ENCODE results near the gene IGFLR1.

IGFLR1 gene

GRCh38 chr19:35740108-35740422 lies 2.2 kb downstream of the IGFLR1 start:
- TF ChIP-seq TOX (CRISPR knock-in tag; IDR thresholded peaks at IDR 0.05; ENCODE audit: borderline replicate concordance) (no peak), ZFP30 (CRISPR knock-in tag; IDR thresholded peaks at IDR 0.05) (no peak), ISL1 (CRISPR knock-in tag; IDR thresholded peaks at IDR 0.05) (no peak), GLIS3 (CRISPR knock-in tag; IDR thresholded peaks at IDR 0.05) (no peak), TCF4 (CRISPR knock-in tag; IDR thresholded peaks at IDR 0.05; ENCODE audit: borderline replicate concordance) (no peak), CSDC2 (CRISPR knock-in tag; IDR thresholded peaks at IDR 0.05) (no peak), ESRRG (CRISPR knock-in tag; IDR thresholded peaks at IDR 0.05) (no peak), ZNF565 (CRISPR knock-in tag; conservative IDR thresholded peaks at IDR 0.05; ENCODE audit: low read depth) (no peak)
- peak; percentile 27 for ATAC-seq

- ATAC-seq = no peak; the same call in 2 of the 3 replicates
- no peak for TF ChIP-seq TSHZ2 (CRISPR knock-in tag; IDR thresholded peaks at IDR 0.05)
- TF ChIP-seq ZNF565 (CRISPR knock-in tag; conservative IDR thresholded peaks at IDR 0.05; ENCODE audit: low read depth) = no peak
Measured at GRCh38 chr19:35739275-35740107, 2.8 kb downstream of the IGFLR1 start.

GRCh38 chr19:35738887-35739229 lies 3.4 kb downstream of the IGFLR1 start:
- ATAC-seq = no peak
- TF ChIP-seq CSDC2 (CRISPR knock-in tag; IDR thresholded peaks at IDR 0.05) (no peak), RARB (CRISPR knock-in tag; IDR thresholded peaks at IDR 0.05) (no peak), ZNF565 (CRISPR knock-in tag; conservative IDR thresholded peaks at IDR 0.05; ENCODE audit: low read depth) (no peak), ZNF70 (CRISPR knock-in tag; IDR thresholded peaks at IDR 0.05) (no peak), ZFP30 (CRISPR knock-in tag; IDR thresholded peaks at IDR 0.05) (no peak), PATZ1 (CRISPR knock-in tag; IDR thresholded peaks at IDR 0.05; ENCODE audit: borderline replicate concordance) (no peak), ZC3H10 (CRISPR knock-in tag; IDR thresholded peaks at IDR 0.05) (no peak), ZNF8 (CRISPR knock-in tag; IDR thresholded peaks at IDR 0.05) (no peak), TCF4 (CRISPR knock-in tag; IDR thresholded peaks at IDR 0.05; ENCODE audit: borderline replicate concordance) (no peak), ZFP3 (CRISPR knock-in tag; IDR thresholded peaks at IDR 0.05) (no peak), PPARA (CRISPR knock-in tag; IDR thresholded peaks at IDR 0.05; ENCODE audit: borderline replicate concordance) (no peak), CSRNP3 (CRISPR knock-in tag; IDR thresholded peaks at IDR 0.05) (no peak), ARNTL (CRISPR knock-in tag; IDR thresholded peaks at IDR 0.05; ENCODE audit: borderline replicate concordance, low read depth) (no peak), OSR1 (CRISPR knock-in tag; IDR thresholded peaks at IDR 0.05) (no peak), TOX (CRISPR knock-in tag; IDR thresholded peaks at IDR 0.05; ENCODE audit: borderline replicate concordance) (no peak), SNAI2 (CRISPR knock-in tag; IDR thresholded peaks at IDR 0.05) (no peak)

GRCh38 chr19:35738021-35738886 lies 4.0 kb downstream of the IGFLR1 start:
- no peak for ATAC-seq
- no peak for TF ChIP-seq CREB5 (CRISPR knock-in tag; IDR thresholded peaks at IDR 0.05; ENCODE audit: low read depth)
- no peak for TF ChIP-seq POU6F1 (CRISPR knock-in tag; IDR thresholded peaks at IDR 0.05; ENCODE audit: borderline replicate concordance, low read depth)
- TF ChIP-seq ZC3H10 (CRISPR knock-in tag; IDR thresholded peaks at IDR 0.05) = no peak
- no peak for TF ChIP-seq TOX (CRISPR knock-in tag; IDR thresholded peaks at IDR 0.05; ENCODE audit: borderline replicate concordance)
- TF ChIP-seq CSDC2 (CRISPR knock-in tag; IDR thresholded peaks at IDR 0.05) = no peak
- TF ChIP-seq PPARA (CRISPR knock-in tag; IDR thresholded peaks at IDR 0.05; ENCODE audit: borderline replicate concordance) = no peak

All from SK-N-SH treated with all-trans-retinoic acid at 6 μM for 48 hours (cell line).